Upper lobe of left lung (tissue), 4 donors: ENCODE measurements around the gene BRD7.

Source experiments
- EP300 ChIP-seq, 4 donors: sonication (generic); formaldehyde crosslinking; IDR thresholded peaks; one replicate each; pipeline ENCODE4 v1.5.1; 2017; ENCODE audit warnings: antibody characterized with exemption in 4 of 4, control low read depth in 2 of 4
- POLR2A ChIP-seq, 4 donors: fragments of 450-650 bp; IDR thresholded peaks; one replicate each; pipeline ENCODE4 v1.5.1; 2016 to 2017; ENCODE audit warnings: antibody characterized with exemption in 4 of 4, mild to moderate bottlenecking in 2 of 4
- POLR2AphosphoS5 ChIP-seq, 2 donors: sonication (generic); formaldehyde crosslinking; IDR thresholded peaks; one replicate each; pipeline ENCODE4 v1.5.1; 2017; ENCODE audit warnings: antibody characterized with exemption in 2 of 2
- TF ChIP-seq, protein P1 (sequence below), 6 experiments: fragments of 450-650 bp in 4 of 6; fragments of 200-600 bp in 2 of 6; sonication (generic) in 2 of 6; IDR thresholded peaks; one replicate each; pipeline ENCODE4 v1.5.1; 2016 to 2019; ENCODE audit warnings: antibody characterized with exemption in 6 of 6

GRCh38 chr16:50388496-50388895 is 19.7 kb upstream of the BRD7 start:
- TF ChIP-seq, protein P1, sequence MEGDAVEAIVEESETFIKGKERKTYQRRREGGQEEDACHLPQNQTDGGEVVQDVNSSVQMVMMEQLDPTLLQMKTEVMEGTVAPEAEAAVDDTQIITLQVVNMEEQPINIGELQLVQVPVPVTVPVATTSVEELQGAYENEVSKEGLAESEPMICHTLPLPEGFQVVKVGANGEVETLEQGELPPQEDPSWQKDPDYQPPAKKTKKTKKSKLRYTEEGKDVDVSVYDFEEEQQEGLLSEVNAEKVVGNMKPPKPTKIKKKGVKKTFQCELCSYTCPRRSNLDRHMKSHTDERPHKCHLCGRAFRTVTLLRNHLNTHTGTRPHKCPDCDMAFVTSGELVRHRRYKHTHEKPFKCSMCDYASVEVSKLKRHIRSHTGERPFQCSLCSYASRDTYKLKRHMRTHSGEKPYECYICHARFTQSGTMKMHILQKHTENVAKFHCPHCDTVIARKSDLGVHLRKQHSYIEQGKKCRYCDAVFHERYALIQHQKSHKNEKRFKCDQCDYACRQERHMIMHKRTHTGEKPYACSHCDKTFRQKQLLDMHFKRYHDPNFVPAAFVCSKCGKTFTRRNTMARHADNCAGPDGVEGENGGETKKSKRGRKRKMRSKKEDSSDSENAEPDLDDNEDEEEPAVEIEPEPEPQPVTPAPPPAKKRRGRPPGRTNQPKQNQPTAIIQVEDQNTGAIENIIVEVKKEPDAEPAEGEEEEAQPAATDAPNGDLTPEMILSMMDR (IDR thresholded peaks at IDR 0.05): no peak
- TF ChIP-seq POLR2A (IDR thresholded peaks at IDR 0.05) (no peak), POLR2AphosphoS5 (IDR thresholded peaks at IDR 0.05) (no peak), EP300 (IDR thresholded peaks at IDR 0.05) (no peak)
